HG02870 (cell line): ENCODE measurements around the gene LMNA.
"Not testable (repeated sequence)": the region's sequence is repeated elsewhere in the genome, so short reads cannot be mapped to it uniquely, and the experiment has no call there.

ENCODE experiments used
- ATAC-seq: cut with Tn5 transposase; IDR thresholded peaks from one replicate; pipeline ENCODE4 v1.9.1; 2021; ENCODE audit warnings: mild to moderate bottlenecking, moderate library complexity; ENCODE audit not compliant: unreplicated experiment

LMNA gene

GRCh38 chr1:156114101-156114918, at the start of gene LMNA:
TSS of gene LMNA (plus strand) at chr1:156114711. CDS start at chr1:156114919, 208 bp downstream.
- peak; percentile 75 for ATAC-seq

- no peak for ATAC-seq
Measured at GRCh38 chr1:156065212-156065611, 49.3 kb upstream of the LMNA start.

GRCh38 chr1:156065871-156066270, 48.6 kb upstream of the LMNA start:
- ATAC-seq = no peak

- ATAC-seq = no peak
Measured at GRCh38 chr1:156067262-156067661, 47.2 kb upstream of the LMNA start.

- no peak for ATAC-seq
Measured at GRCh38 chr1:156069490-156070455, 44.7 kb upstream of the LMNA start.

- ATAC-seq = no peak
Measured at GRCh38 chr1:156070548-156070947, 44.0 kb upstream of the LMNA start.

GRCh38 chr1:156071332-156071816, 43.1 kb upstream of the LMNA start:
- ATAC-seq = not testable (repeated sequence)

GRCh38 chr1:156072251-156072650, 42.3 kb upstream of the LMNA start:
- ATAC-seq = no peak

GRCh38 chr1:156073110-156073687, 41.3 kb upstream of the LMNA start:
- ATAC-seq = no peak

GRCh38 chr1:156073740-156074139, 40.8 kb upstream of the LMNA start:
- no peak for ATAC-seq

- ATAC-seq = no peak
Measured at GRCh38 chr1:156074661-156075060, 39.9 kb upstream of the LMNA start.

- ATAC-seq = no peak
Measured at GRCh38 chr1:156075162-156075561, 39.3 kb upstream of the LMNA start.

GRCh38 chr1:156075775-156076204, 38.7 kb upstream of the LMNA start:
- no peak for ATAC-seq

GRCh38 chr1:156076609-156077429, 37.7 kb upstream of the LMNA start:
- no peak for ATAC-seq

- no peak for ATAC-seq
Measured at GRCh38 chr1:156077430-156077760, 37.1 kb upstream of the LMNA start.

GRCh38 chr1:156078728-156079127, 35.8 kb upstream of the LMNA start:
- ATAC-seq = no peak

GRCh38 chr1:156079762-156080161, 34.7 kb upstream of the LMNA start:
- no peak for ATAC-seq

- no peak for ATAC-seq
Measured at GRCh38 chr1:156080241-156080862, 34.2 kb upstream of the LMNA start.

- ATAC-seq = no peak
Measured at GRCh38 chr1:156080863-156081179, 33.7 kb upstream of the LMNA start.
